Mesendoderm (in vitro differentiated cells): Measurements from ENCODE around the gene DYNLT2B.

Source experiments
- DNase-seq: peaks from one replicate; pipeline ENCODE4 v3.0.0; 2013
- H2AK5ac ChIP-seq: 2 replicates; pipeline ENCODE4 v1.6.1; 2013; ENCODE audit warnings: low read length, inconsistent platforms
- H2BK120ac ChIP-seq: 2 replicates; pipeline ENCODE4 v1.6.1; 2013; ENCODE audit warnings: low read depth, mild to moderate bottlenecking, low read length, moderate library complexity, mixed read lengths
- H2BK15ac ChIP-seq: replicated peaks from 2 replicates; pipeline ENCODE4 v1.6.1; 2013; ENCODE audit warnings: low read depth, mild to moderate bottlenecking, moderate library complexity
- H2BK5ac ChIP-seq: 2 replicates; pipeline ENCODE4 v1.6.1; 2013; ENCODE audit warnings: low read length, inconsistent platforms
- H3K18ac ChIP-seq: 2 replicates; pipeline ENCODE4 v1.6.1; 2013; ENCODE audit warnings: mild to moderate bottlenecking, low read length, mixed read lengths
- H3K23ac ChIP-seq: one replicate; pipeline ENCODE4 v1.6.1; 2013; ENCODE audit warnings: low read length
- H3K27ac ChIP-seq: 2 replicates; pipeline ENCODE4 v1.5.1; 2013; ENCODE audit warnings: low read depth, mild to moderate bottlenecking, inconsistent platforms, low read length, moderate library complexity
- H3K27me3 ChIP-seq: 2 replicates; pipeline ENCODE4 v1.6.1; 2013; ENCODE audit warnings: low read length, control low read depth, mild to moderate bottlenecking, inconsistent platforms; ENCODE audit not compliant: insufficient read depth, poor library complexity
- H3K36me3 ChIP-seq: 2 replicates; pipeline ENCODE4 v1.6.1; 2013; ENCODE audit warnings: low read length, inconsistent platforms; ENCODE audit not compliant: control insufficient read depth, insufficient read depth
- H3K4ac ChIP-seq: one replicate; pipeline ENCODE4 v1.6.1; 2013; ENCODE audit warnings: low read depth, mild to moderate bottlenecking, low read length, moderate library complexity
- H3K4me1 ChIP-seq: 2 replicates; pipeline ENCODE4 v1.6.1; 2013; ENCODE audit warnings: low read depth, low read length, inconsistent platforms; ENCODE audit not compliant: control insufficient read depth
- H3K4me2 ChIP-seq: 2 replicates; pipeline ENCODE4 v1.6.1; 2013; ENCODE audit warnings: low read length
- H3K4me3 ChIP-seq: 2 replicates; pipeline ENCODE4 v1.5.1; 2013; ENCODE audit warnings: mild to moderate bottlenecking, low read length
- H3K56ac ChIP-seq: one replicate; pipeline ENCODE4 v1.6.1; 2013; ENCODE audit warnings: low read length
- H3K79me1 ChIP-seq: 2 replicates; pipeline ENCODE4 v1.6.1; 2013; ENCODE audit warnings: low read length, inconsistent platforms
- H3K79me2 ChIP-seq: 2 replicates; pipeline ENCODE4 v1.6.1; 2013; ENCODE audit warnings: mild to moderate bottlenecking, low read length; ENCODE audit not compliant: control insufficient read depth, insufficient read depth
- H3K9ac ChIP-seq: 2 replicates; pipeline ENCODE4 v1.6.1; 2013; ENCODE audit warnings: low read length, inconsistent platforms
- H4K5ac ChIP-seq: one replicate; pipeline ENCODE4 v1.6.1; 2013; ENCODE audit warnings: low read length
- H4K8ac ChIP-seq: one replicate; pipeline ENCODE4 v1.6.1; 2013; ENCODE audit warnings: low read depth, mild to moderate bottlenecking, control low read depth, low read length, moderate library complexity
- WGBS: extraction: QIAGEN DNeasy Blood & Tissue Kit; methylation state at CpG from one replicate; pipeline ENCODE4 v1.1.7; 2013; ENCODE audit warnings: low lambda C conversion rate, missing lambda C conversion rate; ENCODE audit not compliant: insufficient coverage; ENCODE audit errors: extremely low coverage; 5-methylcytosine and 5-hydroxymethylcytosine counted together

The DYNLT2B gene

DNA sequence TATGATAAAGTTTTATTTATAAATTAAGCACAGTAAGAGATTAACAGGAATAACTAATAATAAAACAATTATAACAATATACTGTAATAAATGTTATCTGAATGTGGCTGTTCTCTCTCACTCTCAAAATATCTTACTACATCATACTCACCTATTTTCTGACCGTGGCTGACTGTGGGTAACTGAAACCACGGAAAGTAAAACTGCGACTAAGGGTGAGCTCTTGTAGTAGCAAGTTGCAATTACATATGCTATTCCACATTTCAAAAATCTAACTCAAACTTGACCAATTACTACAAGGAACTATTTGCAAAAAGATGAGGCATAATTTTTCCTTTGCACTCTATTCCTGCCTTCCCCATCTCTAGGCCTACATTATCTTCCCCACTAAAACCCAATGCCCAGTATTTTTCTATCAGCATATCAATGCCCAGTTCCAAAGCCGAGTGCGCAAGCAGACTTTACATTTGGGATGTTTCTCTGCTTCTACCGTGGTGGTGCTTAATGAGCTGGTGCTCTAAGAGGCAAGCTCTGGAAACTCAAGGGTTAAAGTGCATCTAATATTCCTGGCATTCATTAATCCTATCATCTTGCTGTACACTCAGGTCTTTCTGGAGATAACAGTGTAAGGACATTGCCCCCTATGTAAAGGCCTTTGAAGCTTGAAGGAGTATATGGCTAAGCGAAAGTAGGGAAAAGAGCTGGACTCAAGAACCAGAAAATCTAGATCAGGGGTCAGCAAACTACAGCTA, 37.2 kb downstream of the DYNLT2B start:
- WGBS: no CpG with 5 or more reads among the region's 7 CpGs
- Histone ChIP-seq H3K18ac (no peak overlapping the region), H4K5ac (no peak overlapping the region), H3K27me3 (no peaks in the 10 kb centered on the region), H2BK120ac (no peak overlapping the region), H3K79me1 (peaks cover 11% of the 10 kb centered on the region), H3K27ac (no peak overlapping the region), H3K56ac (no peak overlapping the region), H2AK5ac (no peak overlapping the region), H3K9ac (no peak overlapping the region), H3K4ac (no peak overlapping the region), H3K4me1 (peaks cover 4% of the 10 kb centered on the region), H3K36me3 (no peaks in the 10 kb centered on the region), H4K8ac (peak overlapping the region; percentile 39), H3K79me2 (peaks cover 8% of the 10 kb centered on the region), H2BK5ac (no peak overlapping the region), H3K4me3 (no peak overlapping the region), H3K4me2 (no peak overlapping the region), H2BK15ac (no peak overlapping the region), H3K23ac (no peak overlapping the region)
- DNase-seq: no peak

DNA sequence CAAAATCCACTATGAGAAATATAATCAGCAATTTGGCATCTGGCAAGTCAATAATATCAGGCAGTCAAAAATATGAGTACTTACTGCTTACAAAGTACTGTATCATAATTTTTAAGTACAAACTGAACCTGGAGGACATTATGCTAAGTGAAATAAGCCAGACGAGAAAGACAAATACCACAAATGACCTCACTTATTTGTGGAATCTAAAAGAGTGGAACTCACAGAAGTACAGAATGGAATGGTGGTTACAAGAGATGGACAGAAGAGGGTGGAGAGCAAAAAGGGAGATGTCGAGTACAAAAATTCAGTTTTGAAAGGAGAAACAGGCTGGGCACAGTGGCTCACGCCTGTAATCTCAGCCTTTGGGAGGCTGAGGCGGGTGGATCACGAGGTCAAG, 42.9 kb downstream of the DYNLT2B start:
- H3K27me3 ChIP-seq: no peaks in the 10 kb centered on the region
- peaks cover 10% of the 10 kb centered on the region for H3K79me1 ChIP-seq
- no peak overlapping the region for H4K8ac ChIP-seq
- no peak overlapping the region for H3K27ac ChIP-seq
- no peak overlapping the region for H2BK15ac ChIP-seq
- no peaks in the 10 kb centered on the region for H3K36me3 ChIP-seq
- H2BK5ac ChIP-seq: no peak overlapping the region
- H3K23ac ChIP-seq: no peak overlapping the region
- no CpG with 5 or more reads among the region's 5 CpGs for WGBS
- no peak overlapping the region for H4K5ac ChIP-seq
- H3K18ac ChIP-seq: no peak overlapping the region
- H2AK5ac ChIP-seq: no peak overlapping the region
- no peak overlapping the region for H2BK120ac ChIP-seq
- H3K4ac ChIP-seq: no peak overlapping the region
- H3K4me1 ChIP-seq: peaks cover 4% of the 10 kb centered on the region
- no peak overlapping the region for H3K56ac ChIP-seq
- H3K4me2 ChIP-seq: no peak overlapping the region
- peaks cover 1% of the 10 kb centered on the region for H3K79me2 ChIP-seq
- no peak for DNase-seq
- no peak overlapping the region for H3K4me3 ChIP-seq
- H3K9ac ChIP-seq: no peak overlapping the region

DNA sequence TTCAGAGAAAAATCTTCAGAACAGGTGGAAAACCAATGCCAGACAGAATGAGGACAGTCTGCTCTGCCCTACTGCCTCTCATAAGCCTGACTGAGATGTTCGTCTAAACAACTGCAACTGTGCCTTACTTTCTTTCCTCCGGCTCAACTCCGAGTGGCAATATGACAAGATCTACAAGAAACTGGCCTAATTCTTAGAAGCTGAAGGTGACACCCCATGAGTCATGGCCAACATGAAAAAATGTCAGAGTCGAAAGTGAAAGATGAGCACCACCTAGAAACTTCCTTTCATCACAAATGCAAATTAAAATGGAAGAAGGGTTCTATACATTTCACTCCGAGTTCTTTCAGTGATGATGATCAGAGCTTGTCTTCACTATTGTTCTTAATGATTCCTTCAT, 43.5 kb downstream of the DYNLT2B start:
- Histone ChIP-seq H4K8ac (no peak overlapping the region), H3K36me3 (no peaks in the 10 kb centered on the region), H3K4me2 (no peak overlapping the region), H2BK5ac (no peak overlapping the region), H3K56ac (no peak overlapping the region), H3K27me3 (no peaks in the 10 kb centered on the region), H2BK120ac (no peak overlapping the region), H2BK15ac (no peak overlapping the region), H3K79me2 (peaks cover 1% of the 10 kb centered on the region), H3K27ac (no peak overlapping the region), H4K5ac (no peak overlapping the region), H3K18ac (no peak overlapping the region), H2AK5ac (no peak overlapping the region), H3K9ac (no peak overlapping the region), H3K4ac (no peak overlapping the region), H3K4me1 (peaks cover 4% of the 10 kb centered on the region), H3K79me1 (peaks cover 10% of the 10 kb centered on the region), H3K23ac (no peak overlapping the region), H3K4me3 (no peak overlapping the region)
- no peak for DNase-seq
- no CpG with 5 or more reads among the region's 5 CpGs for WGBS

DNA sequence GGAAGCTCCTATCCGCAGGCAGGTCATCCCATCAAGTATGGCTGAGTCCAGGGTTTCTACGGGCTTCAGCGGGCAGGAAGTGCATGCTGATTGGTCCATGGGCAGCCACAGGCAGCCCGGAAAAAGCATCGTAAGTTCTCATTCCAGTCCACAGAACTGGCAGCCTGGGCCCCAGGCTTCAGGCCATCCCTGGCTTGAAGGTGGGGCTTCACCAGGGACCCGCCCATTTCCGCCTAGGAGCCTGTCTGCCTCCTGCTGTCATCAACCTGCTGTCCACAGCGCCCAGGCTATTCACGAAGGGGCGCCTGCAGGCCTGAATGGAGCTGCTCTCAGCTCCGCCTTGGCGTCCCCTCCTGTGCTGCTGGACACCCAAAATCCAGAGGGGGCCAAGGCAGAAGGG, 44.4 kb downstream of the DYNLT2B start:
- Histone ChIP-seq H4K5ac (no peak overlapping the region), H2BK15ac (no peak overlapping the region), H3K23ac (no peak overlapping the region), H2BK5ac (no peak overlapping the region), H3K36me3 (no peaks in the 10 kb centered on the region), H3K27ac (no peak overlapping the region), H3K4me3 (no peak overlapping the region), H3K18ac (no peak overlapping the region), H3K9ac (no peak overlapping the region), H2BK120ac (no peak overlapping the region), H3K4me1 (no peaks in the 10 kb centered on the region), H3K79me2 (peaks cover 1% of the 10 kb centered on the region), H4K8ac (no peak overlapping the region), H3K56ac (no peak overlapping the region), H3K4me2 (no peak overlapping the region), H3K79me1 (peaks cover 8% of the 10 kb centered on the region), H2AK5ac (no peak overlapping the region), H3K27me3 (no peaks in the 10 kb centered on the region), H3K4ac (no peak overlapping the region)
- peak; percentile 31 for DNase-seq
- WGBS: no CpG with 5 or more reads among the region's 12 CpGs

DNA sequence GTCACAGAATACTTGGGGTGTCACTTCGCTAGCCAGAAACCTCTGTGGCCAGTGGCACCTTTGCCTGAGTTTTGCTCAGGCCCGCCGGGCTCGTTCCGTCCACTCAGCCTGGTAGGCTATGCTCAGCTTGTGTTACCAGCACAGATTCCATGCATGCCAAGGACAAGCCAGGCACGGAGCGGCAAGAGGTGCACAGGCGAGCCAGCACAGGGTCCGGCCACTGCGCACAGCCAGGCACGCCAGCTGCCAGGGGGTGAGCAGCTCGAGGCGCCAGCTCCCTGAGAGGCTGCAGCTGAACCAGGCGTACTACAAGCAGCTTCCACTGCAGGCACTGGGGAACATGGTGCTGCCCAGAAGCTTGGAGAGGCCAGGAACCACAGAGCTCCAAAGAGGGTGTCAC, 45.2 kb downstream of the DYNLT2B start:
- Histone ChIP-seq H3K4me3 (no peak overlapping the region), H3K9ac (no peak overlapping the region), H3K79me2 (no peaks in the 10 kb centered on the region), H4K8ac (no peak overlapping the region), H3K27ac (no peak overlapping the region), H3K4me1 (no peaks in the 10 kb centered on the region), H4K5ac (no peak overlapping the region), H2BK15ac (no peak overlapping the region), H3K36me3 (no peaks in the 10 kb centered on the region), H2BK5ac (no peak overlapping the region), H3K4ac (no peak overlapping the region), H3K4me2 (no peak overlapping the region), H3K27me3 (no peaks in the 10 kb centered on the region), H3K18ac (no peak overlapping the region), H3K79me1 (peaks cover 4% of the 10 kb centered on the region), H3K23ac (no peak overlapping the region), H3K56ac (no peak overlapping the region), H2AK5ac (no peak overlapping the region), H2BK120ac (no peak overlapping the region)
- DNase-seq: no peak
- WGBS: no CpG with 5 or more reads among the region's 14 CpGs

DNA sequence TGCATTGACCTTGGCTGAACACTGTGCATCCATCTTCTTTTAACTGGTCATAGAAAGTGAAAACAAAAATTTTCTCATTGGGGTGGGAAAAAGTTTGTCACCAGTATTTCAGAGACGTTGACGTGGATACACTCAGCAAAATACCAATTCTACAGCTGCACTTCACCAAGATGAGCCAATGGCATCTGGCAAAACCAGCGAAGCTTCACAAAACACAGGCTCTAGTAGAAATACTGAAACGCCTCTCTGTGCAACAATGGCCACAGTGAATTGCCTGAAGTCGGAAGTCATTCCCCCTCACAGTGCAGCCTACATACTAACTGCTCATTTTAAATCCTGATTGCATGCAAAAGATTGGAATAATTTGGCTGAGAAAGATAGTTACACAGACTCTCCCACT, 47.5 kb downstream of the DYNLT2B start:
- no peak overlapping the region for H4K8ac ChIP-seq
- no peak overlapping the region for H4K5ac ChIP-seq
- peaks cover 4% of the 10 kb centered on the region for H3K79me1 ChIP-seq
- no CpG with 5 or more reads among the region's 5 CpGs for WGBS
- no peak overlapping the region for H2AK5ac ChIP-seq
- H3K4me2 ChIP-seq: no peak overlapping the region
- DNase-seq: no peak
- H3K27ac ChIP-seq: no peak overlapping the region
- H2BK15ac ChIP-seq: no peak overlapping the region
- no peak overlapping the region for H3K56ac ChIP-seq
- no peaks in the 10 kb centered on the region for H3K79me2 ChIP-seq
- H3K23ac ChIP-seq: no peak overlapping the region
- H3K9ac ChIP-seq: no peak overlapping the region
- no peak overlapping the region for H2BK5ac ChIP-seq
- H3K27me3 ChIP-seq: no peaks in the 10 kb centered on the region
- H3K4me1 ChIP-seq: no peaks in the 10 kb centered on the region
- H3K4me3 ChIP-seq: no peak overlapping the region
- H2BK120ac ChIP-seq: no peak overlapping the region
- H3K4ac ChIP-seq: no peak overlapping the region
- H3K18ac ChIP-seq: no peak overlapping the region
- H3K36me3 ChIP-seq: no peaks in the 10 kb centered on the region
